HepG2 (cell line): ENCODE data around the gene NUP107.

Experiments
- BRCA1 ChIP-seq: sonication (generic); formaldehyde crosslinking; IDR thresholded peaks from 2 replicates; pipeline ENCODE4 v1.4.0; 2020; ENCODE audit warnings: missing genetic modification reagents
- CBX1 ChIP-seq: IDR thresholded peaks from one replicate; pipeline ENCODE4 v1.6.1; 2016; ENCODE audit warnings: antibody characterized with exemption, low read depth
- CTCF ChIP-seq: sonication (generic); formaldehyde crosslinking; IDR thresholded peaks from 2 replicates; pipeline ENCODE4 v1.5.0; 2020; ENCODE audit warnings: mild to moderate bottlenecking, missing genetic modification reagents, moderate library complexity
- MAX ChIP-seq: IDR thresholded peaks from 2 replicates; pipeline ENCODE4 v1.6.1; 2012; ENCODE audit warnings: inconsistent platforms
- MXD1 ChIP-seq: sonication (generic); formaldehyde crosslinking; IDR thresholded peaks from 2 replicates; pipeline ENCODE4 v1.4.0; 2020; ENCODE audit warnings: mild to moderate bottlenecking, missing genetic modification reagents
- NFATC3 ChIP-seq: sonication (generic); formaldehyde crosslinking; IDR thresholded peaks from 2 replicates; pipeline ENCODE4 v1.5.1; 2020; ENCODE audit warnings: mild to moderate bottlenecking, missing genetic modification reagents
- NR3C1 ChIP-seq: sonication (generic); formaldehyde crosslinking; IDR thresholded peaks from 2 replicates; pipeline ENCODE4 v1.4.0; 2020; ENCODE audit warnings: missing genetic modification reagents
- POLR2AphosphoS2 ChIP-seq: IDR thresholded peaks from 2 replicates; pipeline ENCODE4 v1.6.1; 2011; ENCODE audit warnings: low read depth, low read length, improper control_type of control experiment
- RAD21 ChIP-seq: fragments of 450-650 bp; formaldehyde crosslinking; IDR thresholded peaks from 2 replicates; pipeline ENCODE4 v1.5.0; 2020; ENCODE audit warnings: mild to moderate bottlenecking
- SIN3B ChIP-seq: fragments of 150-350 bp; IDR thresholded peaks from 2 replicates; pipeline ENCODE4 v1.6.1; 2014; ENCODE audit warnings: low read length
- ZBTB1 ChIP-seq: sonication (generic); formaldehyde crosslinking; IDR thresholded peaks from 2 replicates; pipeline ENCODE4 v1.4.0; 2020; ENCODE audit warnings: missing genetic modification reagents, borderline replicate concordance
- ZNF367 ChIP-seq: sonication (generic); formaldehyde crosslinking; IDR thresholded peaks from 2 replicates; pipeline ENCODE4 v1.4.0; 2020; ENCODE audit warnings: missing genetic modification reagents, borderline replicate concordance
- ZNF512 ChIP-seq: sonication (generic); formaldehyde crosslinking; IDR thresholded peaks from 2 replicates; pipeline ENCODE4 v1.4.0; 2020; ENCODE audit warnings: mild to moderate bottlenecking, missing genetic modification reagents

GRCh38 chr12:68781728-68782127, 95.0 kb downstream of the NUP107 start:
- TF ChIP-seq RAD21 (CRISPR knock-in tag) (no peak), ZNF512 (CRISPR knock-in tag) (no peak), ZBTB1 (CRISPR knock-in tag) (no peak), NR3C1 (CRISPR knock-in tag) (no peak), ZNF367 (CRISPR knock-in tag) (no peak), SIN3B (no peak), NFATC3 (CRISPR knock-in tag) (no peak), CTCF (CRISPR knock-in tag) (no peak), BRCA1 (CRISPR knock-in tag) (no peak), POLR2AphosphoS2 (no peak), MAX (no peak), MXD1 (CRISPR knock-in tag) (no peak), CBX1 (no peak)
